AG04449 (cell line): ENCODE data around the gene RPGR.

Source experiments
- CTCF ChIA-PET: fragments of 350-600 bp; formaldehyde crosslinking; extraction: SDS; loops from one replicate; lab custom pipeline; 2021; ENCODE audit warnings: antibody characterized with exemption; lab: Yijun Ruan, JAX
- POLR2A ChIA-PET: fragments of 400-600, 350-600 bp; formaldehyde crosslinking; extraction: SDS; loops from one replicate; lab custom pipeline; 2020; ENCODE audit warnings: antibody characterized with exemption, inconsistent platforms; lab: Yijun Ruan, JAX
- DNase-seq: peaks from one replicate; pipeline ENCODE4 v3.0.0-alpha.2; 2010; ENCODE audit warnings: low read depth, low spot score
- H3K4me3 ChIP-seq: 2 replicates; pipeline ENCODE4 v1.5.1; 2011; ENCODE audit warnings: low read depth, mild to moderate bottlenecking, control low read depth, low read length
- TF ChIP-seq, protein P1 (sequence below): IDR thresholded peaks from one replicate; pipeline ENCODE4 v1.5.1; 2011; ENCODE audit warnings: mild to moderate bottlenecking, moderate library complexity, low read length, control low read depth, inconsistent platforms; ENCODE audit not compliant: insufficient read depth; ENCODE audit errors: missing control alignments

The RPGR gene

DNA sequence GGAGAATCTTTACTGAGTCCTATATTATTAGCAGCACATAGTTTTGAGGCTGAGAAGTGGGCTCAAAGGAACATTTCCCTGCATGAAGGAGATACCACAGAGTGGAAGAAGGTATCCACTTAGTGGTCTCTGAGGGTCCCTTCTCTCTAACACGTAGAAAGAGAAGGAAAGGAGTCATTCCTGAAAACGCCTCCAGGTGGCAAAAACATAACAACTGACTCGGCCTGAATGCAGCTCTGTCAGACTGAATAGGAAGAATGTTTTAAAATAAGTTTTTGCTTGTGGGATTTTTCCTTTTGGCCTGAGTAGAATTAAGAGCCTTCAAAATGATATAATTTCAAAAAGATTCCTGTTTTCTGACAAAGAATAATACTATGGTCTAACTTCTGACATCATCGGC lies 23.3 kb downstream of the RPGR start:
- POLR2A ChIA-PET: no interaction called here
- DNase-seq: no peak

DNA sequence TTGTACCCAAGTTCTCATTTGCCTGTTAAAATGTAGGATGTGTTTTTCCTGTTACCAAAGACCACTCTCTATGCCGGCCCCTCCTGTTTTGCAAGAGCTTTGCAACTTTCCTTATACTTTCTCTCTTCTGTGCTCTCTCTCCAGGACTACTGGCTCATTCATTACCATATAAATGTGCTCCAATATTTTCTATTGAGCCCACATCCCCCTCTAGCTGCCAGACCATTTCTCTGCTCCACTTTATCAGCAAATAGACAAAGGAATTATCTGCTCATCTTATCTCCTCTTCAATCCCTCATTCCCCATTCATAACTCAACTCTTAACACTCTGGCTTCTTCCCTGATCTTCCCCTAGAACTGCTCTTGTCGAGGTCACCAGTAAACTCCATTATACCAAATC lies 33.6 kb downstream of the RPGR start:
- POLR2A ChIA-PET: no interaction called here
- TF ChIP-seq, protein P1, sequence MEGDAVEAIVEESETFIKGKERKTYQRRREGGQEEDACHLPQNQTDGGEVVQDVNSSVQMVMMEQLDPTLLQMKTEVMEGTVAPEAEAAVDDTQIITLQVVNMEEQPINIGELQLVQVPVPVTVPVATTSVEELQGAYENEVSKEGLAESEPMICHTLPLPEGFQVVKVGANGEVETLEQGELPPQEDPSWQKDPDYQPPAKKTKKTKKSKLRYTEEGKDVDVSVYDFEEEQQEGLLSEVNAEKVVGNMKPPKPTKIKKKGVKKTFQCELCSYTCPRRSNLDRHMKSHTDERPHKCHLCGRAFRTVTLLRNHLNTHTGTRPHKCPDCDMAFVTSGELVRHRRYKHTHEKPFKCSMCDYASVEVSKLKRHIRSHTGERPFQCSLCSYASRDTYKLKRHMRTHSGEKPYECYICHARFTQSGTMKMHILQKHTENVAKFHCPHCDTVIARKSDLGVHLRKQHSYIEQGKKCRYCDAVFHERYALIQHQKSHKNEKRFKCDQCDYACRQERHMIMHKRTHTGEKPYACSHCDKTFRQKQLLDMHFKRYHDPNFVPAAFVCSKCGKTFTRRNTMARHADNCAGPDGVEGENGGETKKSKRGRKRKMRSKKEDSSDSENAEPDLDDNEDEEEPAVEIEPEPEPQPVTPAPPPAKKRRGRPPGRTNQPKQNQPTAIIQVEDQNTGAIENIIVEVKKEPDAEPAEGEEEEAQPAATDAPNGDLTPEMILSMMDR: peak; percentile 2
- no peak overlapping the region for H3K4me3 ChIP-seq
- no peak for DNase-seq
- CTCF ChIA-PET: interaction anchor here (0.9 to 4.4 kb wide), 14 partner anchors 9 to 548 kb away, joined by 3 to 27 read pairs (median 5); partner anchors contain the start of genes RPGR and SRPX

More for the DNA sequence above, 23.3 kb downstream of the RPGR start:
- H3K4me3 ChIP-seq: no peak overlapping the region
- TF ChIP-seq, protein P1: peak; percentile 10
- CTCF ChIA-PET: interaction anchor here (1.0 to 2.5 kb wide), 6 partner anchors 10 to 28 kb away, joined by 3 to 15 read pairs (median 4); partner anchors contain the start of gene RPGR

DNA sequence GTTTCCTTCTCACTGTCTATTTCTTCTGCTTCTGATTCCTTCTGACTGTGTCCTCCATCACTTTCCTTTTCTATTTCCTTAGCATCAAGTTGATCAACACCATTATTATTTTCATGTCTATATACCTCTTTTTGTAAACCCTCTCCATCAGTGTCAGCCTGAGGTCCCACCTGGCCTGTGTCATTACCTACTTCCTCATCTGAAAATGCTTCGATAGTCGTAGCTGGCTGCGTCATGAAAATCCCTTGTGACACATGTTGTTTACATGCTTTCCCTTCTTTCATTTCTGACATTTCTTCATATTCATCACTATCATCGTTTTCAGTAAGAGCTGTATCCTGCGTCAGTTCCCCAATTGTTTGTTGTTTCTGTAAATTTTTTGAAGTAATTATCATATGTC lies 39.6 kb downstream of the RPGR start:
- TF ChIP-seq, protein P1: no peak
- H3K4me3 ChIP-seq: no peak overlapping the region
- CTCF ChIA-PET: no interaction called here
- DNase-seq: no peak
- POLR2A ChIA-PET: no interaction called here

DNA sequence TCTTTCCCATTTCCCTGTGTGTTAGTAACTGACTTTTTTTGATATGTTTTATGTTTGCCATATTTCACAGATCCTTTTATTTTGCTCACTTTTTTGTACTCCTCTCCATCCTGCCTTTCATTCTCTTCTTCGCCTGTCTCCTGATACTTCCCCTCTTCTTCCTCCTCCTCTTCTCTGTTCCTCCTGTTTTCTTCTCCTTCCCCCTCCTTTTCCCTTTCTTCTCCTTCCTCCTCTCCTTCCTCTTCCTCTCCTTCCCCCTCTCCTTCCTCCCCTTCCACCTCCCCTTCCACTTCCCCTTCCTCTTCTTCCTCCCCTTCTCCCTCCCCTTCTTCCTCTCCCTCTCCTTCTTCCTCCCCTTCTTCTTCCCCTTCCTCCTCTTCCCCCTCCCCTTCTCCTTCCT lies 41.7 kb downstream of the RPGR start:
- TF ChIP-seq, protein P1: no peak
- ChIA-PET POLR2A (no interaction called here), CTCF (interaction anchor here (1.0 kb wide), 1 partner anchor 8 kb away, joined by 3 read pairs; no protein-coding TSS in a partner anchor)
- no peak for DNase-seq
- no peak overlapping the region for H3K4me3 ChIP-seq

DNA sequence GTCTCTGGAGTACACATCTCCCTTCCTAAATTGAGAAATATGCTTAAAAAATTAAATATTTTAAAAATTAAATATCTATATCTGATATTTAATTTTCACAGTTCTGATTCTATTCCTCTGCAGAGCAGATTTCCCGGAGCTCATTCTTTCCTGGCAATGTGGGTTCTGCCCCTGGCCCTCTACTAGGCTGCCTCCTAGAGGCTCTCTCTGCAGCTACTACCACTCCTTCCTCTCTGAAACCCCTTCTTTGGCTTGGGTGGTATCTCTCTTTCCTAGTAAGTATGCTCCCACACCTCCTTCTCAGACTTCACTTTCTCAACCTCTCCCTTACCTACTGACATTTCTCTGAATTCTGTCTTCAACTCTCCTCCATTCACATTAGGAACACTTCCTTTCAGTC lies 45.3 kb downstream of the RPGR start:
- TF ChIP-seq, protein P1: peak; percentile 45
- no peak overlapping the region for H3K4me3 ChIP-seq
- no peak for DNase-seq
- ChIA-PET POLR2A (no interaction called here), CTCF (interaction anchor here (0.7 to 4.0 kb wide), 15 partner anchors 9 to 370 kb away, joined by 3 to 35 read pairs (median 4); partner anchors contain the start of genes RPGR and SRPX)

DNA sequence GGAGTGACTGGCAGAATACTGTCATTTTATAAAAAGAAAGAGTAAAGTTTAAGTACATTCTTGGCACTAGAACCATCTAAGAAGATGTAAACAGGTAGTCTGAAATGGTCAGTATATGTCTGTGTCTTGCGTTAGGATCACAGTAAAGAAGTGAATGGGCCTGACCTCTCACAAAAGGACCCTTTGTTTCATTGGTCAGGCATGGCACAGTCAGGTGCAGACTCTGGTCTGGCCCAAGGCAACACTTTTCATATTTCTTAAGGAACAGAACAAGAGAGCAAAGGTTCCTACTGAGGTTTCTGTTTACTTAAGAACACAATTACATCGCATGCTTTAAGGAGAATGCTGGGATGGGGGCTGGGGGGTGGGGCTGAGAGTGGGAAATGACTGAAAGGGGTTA lies 48.1 kb downstream of the RPGR start:
- DNase-seq: no peak
- TF ChIP-seq, protein P1: no peak
- no peak overlapping the region for H3K4me3 ChIP-seq
- CTCF ChIA-PET: interaction anchor here (1.2 to 1.4 kb wide), 2 partner anchors 17 to 59 kb away, joined by 4 to 5 read pairs; partner anchors contain the start of gene SRPX
- POLR2A ChIA-PET: no interaction called here
